ENCODE measurements around the gene NFKB1. TPM values are rescaled to one million over a fixed set of nuclear protein-coding genes. Genes with fewer than 3 reads are reported as not detected.

NFKB1 gene
- total RNA-seq, 1 donor from 2014 or later, result 33.4 TPM

DNA sequence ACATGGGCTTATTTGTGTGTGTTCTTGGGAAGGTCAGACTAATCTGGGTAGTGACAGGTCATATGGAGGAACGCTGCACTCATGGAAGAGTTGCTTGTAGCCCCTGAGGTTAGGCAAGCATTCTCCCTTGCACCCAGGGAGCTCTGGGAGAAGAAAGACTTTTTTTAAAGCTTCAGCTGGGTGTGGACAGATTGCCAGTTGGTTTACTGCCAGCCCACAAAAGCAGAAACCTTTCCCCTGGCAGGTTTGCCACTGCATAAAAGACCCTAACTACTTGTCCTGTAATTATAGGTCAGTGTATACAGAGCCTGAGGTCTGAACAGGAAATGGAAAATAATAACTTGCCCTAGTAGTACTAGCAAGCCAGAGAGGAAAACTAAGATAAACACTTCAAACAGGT, 7.4 kb upstream of the NFKB1 start:
- peak; percentile 18 for DNase-seq (ENCODE audit: low read depth)

DNA sequence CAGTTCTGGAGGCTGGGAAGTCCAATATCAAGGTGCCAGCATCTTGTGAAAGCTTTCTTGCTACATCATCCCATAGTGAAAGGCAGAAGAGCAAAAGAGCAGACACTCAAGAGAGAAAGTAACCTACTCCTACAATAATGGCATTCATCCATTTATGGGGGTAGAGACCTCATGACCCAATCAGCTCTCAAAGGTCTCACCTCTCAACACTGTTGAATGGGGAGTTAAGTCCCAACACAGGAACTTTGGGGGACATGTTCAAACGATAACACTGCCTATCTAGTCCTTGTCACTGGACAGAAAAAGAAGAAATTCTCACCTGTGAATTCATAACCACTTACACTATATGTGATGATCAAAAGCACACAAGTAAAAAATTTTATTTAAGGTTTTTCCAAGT, 6.6 kb upstream of the NFKB1 start:
- DNase-seq (ENCODE audit: low read depth), result no peak

DNA sequence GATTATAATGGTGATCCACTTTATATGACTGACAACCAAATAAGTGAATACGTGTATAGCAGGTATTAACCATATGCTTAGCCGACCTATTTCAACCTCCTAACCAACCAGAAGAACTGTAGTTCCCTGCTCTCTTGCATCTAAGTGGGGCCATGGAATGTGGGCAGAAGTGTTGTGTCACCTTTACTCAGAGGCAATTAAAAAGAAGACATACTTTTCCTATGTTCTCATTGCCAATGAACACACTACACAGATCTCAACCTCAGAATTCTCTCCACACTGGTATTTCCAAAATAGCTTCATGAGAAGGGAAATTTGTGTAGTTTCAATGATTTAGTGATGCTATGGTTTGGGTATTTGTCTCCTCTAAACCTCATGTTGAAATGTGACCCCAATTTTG, 3.2 kb upstream of the NFKB1 start:
- DNase-seq (ENCODE audit: low read depth), result no peak

DNA sequence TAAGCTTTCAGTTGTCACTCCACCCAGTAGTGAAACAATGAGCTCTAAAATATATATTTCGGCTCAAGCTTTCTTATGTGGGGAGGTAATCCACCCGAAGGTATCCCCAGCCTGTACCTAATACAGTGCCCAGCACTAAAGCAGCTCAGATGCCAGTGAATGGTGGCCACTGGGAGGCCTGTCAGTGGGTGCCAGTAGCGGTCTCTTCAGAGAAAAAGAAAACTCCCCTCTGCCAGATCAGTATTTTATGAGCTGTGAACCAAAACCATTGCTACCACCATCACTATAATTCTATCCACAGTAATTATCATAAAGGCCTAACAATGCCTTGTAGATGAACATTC, 835 bp upstream of the NFKB1 start:
- DNase-seq (ENCODE audit: low read depth), result peak; percentile 45

DNA sequence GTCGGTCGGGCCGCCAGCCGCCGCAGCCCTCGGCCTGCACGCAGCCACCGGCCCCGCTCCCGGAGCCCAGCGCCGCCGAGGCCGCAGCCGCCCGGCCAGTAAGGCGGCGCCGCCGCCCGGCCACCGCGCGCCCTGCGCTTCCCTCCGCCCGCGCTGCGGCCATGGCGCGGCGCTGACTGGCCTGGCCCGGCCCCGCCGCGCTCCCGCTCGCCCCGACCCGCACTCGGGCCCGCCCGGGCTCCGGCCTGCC, 213 bp downstream of the NFKB1 start:
- DNase-seq (ENCODE audit: low read depth), result no peak

DNA sequence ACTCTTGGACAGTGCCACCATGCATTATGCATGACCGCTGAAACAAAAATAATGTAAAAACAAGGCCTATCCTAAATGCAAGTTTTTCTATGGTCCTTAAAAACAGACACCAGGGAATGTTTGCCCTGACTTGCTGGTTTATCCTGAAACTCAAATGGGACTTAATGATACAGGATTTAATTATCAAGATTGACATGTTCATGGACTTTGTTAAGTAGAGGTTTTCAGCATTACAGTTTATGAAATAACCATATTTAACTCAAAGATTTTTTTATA, 1.3 kb downstream of the NFKB1 start:
- no peak for DNase-seq (ENCODE audit: low read depth)

DNA sequence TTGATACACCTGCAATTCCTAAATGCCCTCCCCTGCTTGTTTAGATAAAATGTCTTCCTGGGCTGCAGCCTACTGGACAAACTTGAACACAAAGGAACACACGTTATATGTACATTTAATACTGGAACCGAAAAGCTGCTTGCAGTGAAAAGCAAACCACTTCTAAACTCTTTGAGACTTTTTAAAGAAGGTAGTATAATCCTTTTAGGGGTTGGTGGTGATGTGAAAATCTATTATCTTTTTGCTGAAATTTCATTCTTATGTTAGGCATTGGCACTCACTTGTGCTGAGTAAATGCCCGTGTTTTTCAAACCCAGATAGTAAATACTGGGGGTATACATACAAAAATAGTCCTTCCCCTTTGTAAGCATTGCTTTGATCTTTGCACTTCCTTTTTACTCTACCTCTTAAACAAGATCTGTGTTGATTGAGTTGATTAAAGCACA, 2.2 kb downstream of the NFKB1 start:
- DNase-seq (ENCODE audit: low read depth), result no peak

DNA sequence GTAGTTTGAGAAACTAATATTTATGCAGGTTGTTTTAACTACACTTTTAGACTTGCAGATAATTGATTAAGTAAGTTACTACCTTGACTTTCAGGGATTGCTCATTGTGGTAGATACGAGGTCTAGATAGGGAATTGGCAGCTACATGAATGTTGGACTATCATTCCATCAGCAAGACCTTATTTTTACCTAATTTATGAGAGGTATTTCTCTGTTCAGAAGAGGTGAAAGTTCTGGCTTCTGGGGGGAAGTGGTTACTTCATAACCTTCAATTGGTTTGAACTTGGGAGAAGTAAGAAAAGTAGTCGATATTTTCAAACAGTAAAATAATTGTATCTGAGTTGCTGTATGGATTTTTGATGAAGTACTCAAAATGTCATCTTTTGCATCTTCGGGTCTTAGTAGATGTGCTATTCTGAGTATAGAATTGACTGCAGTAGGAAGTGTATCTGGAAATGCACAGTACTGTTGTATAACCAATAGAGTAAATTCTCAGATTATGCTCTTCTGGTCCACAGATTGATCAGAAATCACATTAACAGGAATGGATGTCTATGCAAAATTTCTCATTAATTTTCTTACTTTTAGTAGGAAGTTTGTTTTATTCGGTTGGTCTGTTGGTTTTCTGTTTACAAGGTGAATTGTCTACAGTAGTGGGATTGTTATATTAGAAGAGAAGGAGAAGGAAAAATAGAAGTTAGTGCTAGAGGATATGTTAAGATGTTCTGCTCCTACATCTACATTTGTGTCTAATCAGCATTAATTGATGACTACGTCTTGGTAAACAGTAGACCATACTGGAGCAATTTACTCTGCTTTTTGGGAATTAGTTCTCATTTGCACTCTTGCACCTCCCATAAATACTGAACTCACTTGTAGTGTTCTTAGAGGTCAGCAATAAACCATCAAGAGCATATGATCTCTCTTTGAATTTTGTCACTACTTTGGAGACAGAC, 3.0 kb downstream of the NFKB1 start:
- no peak for DNase-seq (ENCODE audit: low read depth)

DNA sequence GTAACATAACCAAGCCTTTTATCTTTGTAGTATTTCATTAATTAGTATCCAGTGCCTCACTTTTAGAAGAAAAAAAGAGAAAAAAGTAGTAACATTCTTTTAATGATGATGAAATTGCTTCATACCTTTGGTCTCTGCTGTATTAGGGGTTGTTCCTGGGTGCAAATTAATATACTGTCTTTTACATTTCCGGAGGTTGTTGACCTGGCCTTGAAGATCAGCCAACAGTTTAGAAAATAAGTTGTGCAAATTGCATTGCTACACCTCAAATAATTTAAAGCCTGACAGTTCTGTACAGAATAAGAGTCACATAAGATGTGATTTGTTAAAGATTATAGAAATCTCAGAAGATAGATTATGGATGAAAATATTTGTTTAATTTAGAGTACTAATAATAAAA, 3.8 kb downstream of the NFKB1 start:
- DNase-seq (ENCODE audit: low read depth), result no peak

DNA sequence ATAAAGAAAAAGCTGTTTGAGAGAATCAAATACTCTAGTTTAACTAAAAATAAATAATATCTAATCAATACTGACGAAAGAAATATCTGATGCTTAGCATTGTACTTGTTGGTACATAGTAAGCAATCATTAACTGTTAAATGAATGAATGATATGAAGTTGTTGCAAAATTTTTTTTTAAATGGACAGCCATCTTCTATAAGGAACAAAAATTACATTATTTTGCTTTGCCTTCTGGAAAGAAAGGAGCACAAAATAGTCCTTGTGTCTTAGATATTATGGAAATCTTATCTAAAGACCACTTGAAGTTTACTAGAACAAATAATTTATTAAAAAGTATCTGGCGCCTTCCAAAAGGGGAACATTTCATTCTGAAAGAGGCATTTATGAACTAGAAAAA, 4.5 kb downstream of the NFKB1 start:
- DNase-seq (ENCODE audit: low read depth), result no peak

DNA sequence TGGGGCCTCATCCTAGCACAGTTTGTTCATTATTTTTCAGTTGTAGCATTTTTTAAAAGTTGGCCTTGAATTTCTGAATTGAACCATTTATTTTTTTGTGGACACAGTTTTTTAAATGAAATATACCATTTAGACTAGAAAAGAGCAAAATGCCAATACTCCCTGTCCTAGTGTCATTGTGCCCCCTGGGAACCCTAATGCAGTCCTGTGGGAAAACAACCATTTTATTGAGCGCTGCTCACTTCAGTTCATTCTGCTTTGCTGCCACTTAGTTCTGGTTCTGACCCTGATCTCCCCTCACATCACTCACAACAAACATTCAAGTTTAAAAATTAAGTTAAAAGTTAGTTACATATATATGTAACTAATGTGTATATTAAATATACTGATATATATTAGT, 5.4 kb downstream of the NFKB1 start:
- DNase-seq (ENCODE audit: low read depth), result no peak

DNA sequence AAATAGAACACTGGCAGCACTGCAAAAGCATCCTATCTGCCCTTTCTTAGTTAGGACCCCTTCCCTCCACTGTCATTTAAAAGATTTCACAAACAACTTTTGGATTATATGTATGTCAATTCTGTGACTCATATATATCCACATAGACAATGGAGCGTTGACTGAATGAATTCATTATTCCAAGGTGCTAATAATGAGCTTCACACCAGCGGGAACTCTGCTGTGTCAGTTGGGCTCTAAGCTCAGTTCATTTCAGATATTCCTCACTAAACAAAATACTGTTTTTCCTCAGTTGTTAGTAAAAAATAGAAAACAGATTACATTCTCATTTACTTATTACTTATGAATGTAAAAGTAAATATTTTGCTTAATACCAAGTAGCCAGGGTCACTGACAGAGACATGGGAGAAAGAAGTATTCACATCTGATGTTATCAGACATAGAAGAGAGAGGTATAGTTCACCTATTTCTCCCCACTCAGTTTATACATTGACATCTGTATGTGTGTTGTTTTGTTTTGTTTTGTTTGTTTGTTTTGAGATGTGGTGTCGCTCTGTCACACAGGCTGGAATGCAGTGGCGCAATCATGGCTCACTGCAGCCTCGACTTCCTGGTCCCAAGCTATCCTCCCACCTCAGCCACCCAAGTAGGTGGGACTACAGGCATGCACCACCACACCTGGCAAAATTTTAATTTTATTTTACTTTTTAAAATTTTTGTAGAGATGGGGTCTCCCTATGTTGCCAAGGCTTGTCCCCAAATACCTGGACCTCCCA, 10.9 kb downstream of the NFKB1 start:
- DNase-seq (ENCODE audit: low read depth), result no peak

DNA sequence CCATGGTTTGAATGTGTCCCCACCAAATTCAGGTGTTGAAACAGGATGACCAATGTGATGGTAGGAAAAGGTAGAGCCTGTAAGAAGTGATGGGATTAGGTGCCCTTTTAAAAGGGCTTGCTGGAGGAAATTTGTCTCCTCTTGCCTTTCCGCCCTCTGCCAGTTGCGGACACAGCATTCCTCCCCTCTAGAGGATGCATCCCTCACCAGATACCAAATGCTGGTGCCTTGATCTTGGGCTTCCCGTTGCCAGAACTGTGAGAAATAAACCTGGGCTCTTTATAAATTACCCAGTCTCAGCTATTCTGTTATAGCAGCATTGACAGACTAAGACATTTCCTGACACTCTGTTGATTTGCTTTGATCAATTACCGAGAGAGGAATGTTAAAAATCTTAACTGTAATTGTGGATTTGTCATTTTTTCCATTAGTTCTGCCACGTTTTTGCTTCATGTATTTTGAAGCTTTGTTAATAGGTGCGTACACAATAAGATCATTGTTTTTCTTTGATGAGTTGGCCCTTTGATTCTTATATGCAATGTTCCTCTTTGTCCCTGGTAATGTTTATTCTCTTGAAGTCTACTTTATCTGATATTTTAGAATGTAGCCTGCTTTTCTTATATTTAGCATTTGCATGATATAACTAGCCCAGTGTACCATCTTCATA, 13.3 kb downstream of the NFKB1 start:
- no peak for DNase-seq (ENCODE audit: low read depth)

DNA sequence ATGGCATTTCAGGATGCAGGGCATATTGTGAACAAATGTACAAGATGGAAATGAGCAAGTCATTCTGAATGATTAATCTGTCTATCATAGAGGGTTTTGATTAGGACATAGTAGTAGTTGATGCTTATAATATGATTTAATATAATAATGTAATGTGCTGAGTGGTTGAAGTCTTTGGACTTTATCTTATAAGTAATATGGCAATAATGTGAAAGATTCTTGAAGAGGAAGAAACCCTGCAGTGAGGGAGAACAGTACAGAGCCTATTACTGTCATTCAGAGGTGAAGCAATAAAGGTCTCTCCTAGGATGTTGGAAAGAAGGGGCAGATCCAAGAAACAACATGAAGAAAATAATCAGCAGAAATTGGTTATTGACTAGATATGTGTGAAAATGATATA, 16.6 kb downstream of the NFKB1 start:
- DNase-seq (ENCODE audit: low read depth), result no peak

DNA sequence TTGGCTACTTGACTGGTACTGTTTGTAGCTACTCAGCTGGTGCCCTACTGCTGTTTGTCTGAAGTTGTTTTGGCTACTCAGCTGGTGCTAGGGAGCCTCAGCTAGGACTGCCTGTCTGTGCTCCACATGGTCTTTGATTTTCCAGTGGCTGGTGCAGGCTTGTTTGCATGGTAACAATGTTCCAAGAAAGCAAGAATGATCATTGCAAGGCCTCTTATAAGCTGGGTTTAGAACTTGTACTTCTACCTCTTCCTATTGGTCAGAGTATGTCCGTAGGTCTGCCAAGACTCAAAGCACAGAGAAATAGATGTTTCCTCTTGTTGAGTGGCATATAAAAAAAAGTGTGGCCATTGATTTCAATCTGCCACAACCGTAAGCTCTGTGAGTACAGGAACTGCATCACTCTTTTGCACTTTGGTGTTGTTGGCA, 17.6 kb downstream of the NFKB1 start:
- peak; percentile 40 for DNase-seq (ENCODE audit: low read depth)

DNA sequence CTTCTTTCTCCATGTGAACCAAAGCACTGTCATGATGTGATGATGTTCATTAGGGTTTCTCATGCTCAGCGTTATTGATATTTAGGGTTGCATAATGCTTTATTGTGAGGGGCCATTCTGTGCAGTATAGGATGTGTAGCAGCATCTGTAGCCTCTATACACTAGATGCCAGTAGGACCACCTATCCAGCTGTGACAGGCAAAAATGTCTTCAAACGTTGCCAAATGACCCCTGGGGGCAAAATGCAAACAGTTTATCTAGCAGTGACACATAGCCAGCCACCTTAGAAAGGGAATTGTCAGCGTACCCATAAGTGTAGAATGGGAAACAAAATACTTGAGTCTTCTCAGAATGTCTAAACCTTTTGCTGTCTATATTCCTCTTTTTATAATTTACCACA, 18.8 kb downstream of the NFKB1 start:
- no peak for DNase-seq (ENCODE audit: low read depth)

DNA sequence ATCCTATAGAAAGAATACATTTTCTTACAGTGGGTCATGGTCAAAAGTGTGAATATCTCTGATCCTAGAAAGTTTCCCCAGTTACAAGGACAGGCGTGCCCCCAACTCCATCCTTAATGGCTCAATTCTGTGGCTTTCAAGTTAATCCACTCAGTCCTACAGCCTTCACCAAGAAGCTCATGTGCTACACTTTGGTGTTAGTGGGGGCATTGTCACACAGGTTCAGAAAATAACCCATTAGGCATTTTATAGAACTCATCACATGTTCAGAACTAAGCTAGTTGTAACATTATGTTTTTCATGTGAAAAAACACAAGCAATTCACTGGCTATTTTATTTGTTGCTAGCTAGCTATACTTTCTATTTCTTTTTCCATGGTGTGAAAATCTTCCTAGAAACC, 20.4 kb downstream of the NFKB1 start:
- DNase-seq (ENCODE audit: low read depth), result no peak

DNA sequence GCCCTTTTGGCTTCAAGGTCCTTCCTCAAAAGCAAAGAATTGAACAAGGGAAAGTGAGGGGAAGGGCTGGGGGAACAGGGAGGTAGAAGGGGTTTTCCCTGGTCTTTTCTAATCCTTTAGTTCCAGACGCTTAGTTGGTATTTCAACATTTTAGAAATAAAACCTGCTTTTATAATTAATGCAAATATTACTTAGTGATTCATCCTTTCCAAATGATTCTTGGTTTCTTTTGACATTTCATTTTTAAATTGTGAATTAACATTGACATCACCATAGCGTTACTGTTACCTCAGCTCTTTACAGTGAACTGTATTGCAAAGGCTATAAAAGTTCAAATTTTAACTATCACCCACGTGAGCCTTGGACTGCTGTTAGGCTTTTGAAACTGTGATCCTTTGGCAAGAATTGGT, 20.9 kb downstream of the NFKB1 start:
- no peak for DNase-seq (ENCODE audit: low read depth)

DNA sequence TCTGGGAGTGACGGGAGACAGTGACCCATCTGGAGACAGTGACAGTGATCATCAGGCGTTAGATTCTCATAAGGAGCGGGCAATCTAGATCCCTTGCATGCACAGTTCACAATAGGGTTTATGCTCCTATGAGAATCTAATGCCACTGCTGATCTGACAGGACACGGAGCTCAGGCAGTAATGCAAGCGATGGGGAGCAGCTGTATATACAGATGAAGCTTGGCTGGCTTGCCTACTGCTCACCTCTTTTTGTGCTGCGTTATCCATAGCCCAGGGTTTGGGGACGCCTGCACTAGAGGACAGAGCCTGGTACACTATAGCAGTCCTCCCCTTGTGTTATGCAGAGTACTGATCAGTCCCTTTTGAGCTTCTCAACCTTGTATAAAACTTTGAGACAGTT, 23.5 kb downstream of the NFKB1 start:
- DNase-seq (ENCODE audit: low read depth), result no peak

DNA sequence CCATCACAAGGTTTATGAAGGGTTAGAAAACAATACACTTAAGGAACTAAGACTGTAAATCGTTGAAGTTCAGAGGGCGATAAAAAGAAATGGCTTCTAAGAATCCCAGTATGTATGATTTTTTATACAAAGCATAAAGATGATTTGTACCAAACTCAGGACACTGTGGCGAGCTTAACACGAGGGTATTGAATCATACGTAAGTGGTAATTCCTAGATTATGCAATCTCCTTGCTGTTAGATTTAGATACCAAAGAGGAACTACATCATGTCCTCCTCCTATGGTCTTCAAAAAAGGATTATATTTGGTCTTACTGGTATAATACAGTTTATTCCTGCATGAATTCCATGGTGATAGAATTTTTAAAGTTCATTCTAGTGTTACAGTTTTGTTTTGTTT, 23.9 kb downstream of the NFKB1 start:
- DNase-seq (ENCODE audit: low read depth), result no peak

DNA sequence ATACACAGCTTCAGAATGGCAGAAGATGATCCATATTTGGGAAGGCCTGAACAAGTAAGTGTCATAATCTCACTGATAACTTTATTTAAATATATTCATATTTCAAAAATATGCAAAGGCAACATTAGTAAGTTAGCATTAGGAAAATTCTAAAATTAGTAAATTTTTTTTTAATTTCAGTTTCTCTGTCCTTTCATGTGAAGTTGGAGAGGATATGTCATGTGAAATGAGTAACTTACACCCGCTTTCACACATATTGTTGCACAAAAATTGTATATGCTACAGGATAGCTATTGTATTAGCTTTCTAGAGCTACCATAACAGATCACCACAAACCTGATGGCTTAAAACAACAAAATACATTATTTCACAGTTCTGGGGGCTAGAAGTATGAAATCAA, 24.3 kb downstream of the NFKB1 start:
- no peak for DNase-seq (ENCODE audit: low read depth)

DNA sequence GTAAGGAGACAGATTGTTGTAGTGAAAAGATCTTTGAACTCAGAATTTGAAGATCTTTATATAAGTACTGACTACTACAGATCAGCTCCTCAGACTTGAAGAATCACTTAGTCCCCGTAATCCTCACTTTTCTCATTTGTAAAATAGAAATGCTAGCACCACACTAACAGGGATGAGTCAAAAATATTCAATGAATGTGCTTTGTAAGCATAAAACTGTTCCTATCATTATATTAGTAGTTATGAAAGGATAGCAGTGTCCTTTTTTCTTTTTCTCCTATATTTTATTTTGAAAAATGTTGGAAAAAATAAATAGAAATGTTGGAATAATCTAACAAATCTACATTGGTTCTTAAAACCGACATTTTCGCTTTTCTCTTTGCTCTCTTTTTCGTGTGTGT, 25.4 kb downstream of the NFKB1 start:
- DNase-seq (ENCODE audit: low read depth), result no peak

Measured in myocyte (in vitro differentiated cells).